Retina (tissue), 1 donor: ENCODE results near the gene ZNF24.
A peak's percentile ranks its signal among the peaks of the same experiment; 100 is the strongest.

Experiments
- DNase-seq: peaks from one replicate; pipeline ENCODE4 v3.0.0-alpha.2; 2016

Gene ZNF24

DNA sequence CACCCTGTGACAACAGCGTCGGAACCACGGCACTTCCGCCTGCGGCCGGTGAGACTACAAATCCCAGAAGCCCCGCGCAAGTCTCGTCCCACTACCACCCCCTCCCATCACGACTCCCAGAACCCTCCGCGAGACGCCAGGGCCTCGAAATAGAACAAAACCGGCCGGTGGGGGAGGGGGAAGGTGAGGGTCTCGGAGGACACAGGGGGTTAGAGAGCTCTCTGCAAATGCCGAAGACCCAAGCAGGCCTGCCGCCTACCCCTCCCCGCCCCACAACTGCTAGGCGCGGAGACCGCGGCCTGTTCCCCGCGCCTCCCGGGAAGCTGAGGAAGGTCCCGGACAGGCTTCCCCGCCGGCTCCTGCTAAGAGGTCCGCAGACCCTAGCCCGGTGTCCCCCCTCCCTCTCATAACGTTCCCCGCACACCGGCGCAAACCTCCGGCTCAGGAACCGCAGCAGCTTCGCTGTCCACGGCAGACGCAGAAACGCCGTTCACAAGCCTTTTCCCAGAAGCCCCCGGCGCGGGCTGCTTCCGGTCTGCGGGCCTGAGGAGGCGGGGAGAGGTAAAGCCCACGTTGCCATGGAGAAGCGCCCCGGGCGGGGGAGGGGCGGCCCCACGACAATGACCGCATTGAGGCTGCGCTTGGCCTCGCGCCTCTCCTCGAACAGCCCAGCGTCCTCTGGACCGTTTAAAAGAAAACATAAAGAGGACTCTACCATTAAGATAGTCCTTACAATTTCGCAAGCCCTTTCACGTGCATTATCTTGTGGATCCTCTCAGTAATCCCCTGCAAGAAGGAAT is at the start of gene ZNF24:
TSS of gene ZNF24 (minus strand) at position 485 of the 800 bp plus-strand sequence. CDS start 3,770 bp downstream, outside the sequence.
- DNase-seq: peak; percentile 98

- no peak for DNase-seq
Measured at GRCh38 chr18:35393716-35394115, 49.5 kb upstream of the ZNF24 start.

- no peak for DNase-seq
Measured at GRCh38 chr18:35392375-35392774, 48.2 kb upstream of the ZNF24 start.

DNA sequence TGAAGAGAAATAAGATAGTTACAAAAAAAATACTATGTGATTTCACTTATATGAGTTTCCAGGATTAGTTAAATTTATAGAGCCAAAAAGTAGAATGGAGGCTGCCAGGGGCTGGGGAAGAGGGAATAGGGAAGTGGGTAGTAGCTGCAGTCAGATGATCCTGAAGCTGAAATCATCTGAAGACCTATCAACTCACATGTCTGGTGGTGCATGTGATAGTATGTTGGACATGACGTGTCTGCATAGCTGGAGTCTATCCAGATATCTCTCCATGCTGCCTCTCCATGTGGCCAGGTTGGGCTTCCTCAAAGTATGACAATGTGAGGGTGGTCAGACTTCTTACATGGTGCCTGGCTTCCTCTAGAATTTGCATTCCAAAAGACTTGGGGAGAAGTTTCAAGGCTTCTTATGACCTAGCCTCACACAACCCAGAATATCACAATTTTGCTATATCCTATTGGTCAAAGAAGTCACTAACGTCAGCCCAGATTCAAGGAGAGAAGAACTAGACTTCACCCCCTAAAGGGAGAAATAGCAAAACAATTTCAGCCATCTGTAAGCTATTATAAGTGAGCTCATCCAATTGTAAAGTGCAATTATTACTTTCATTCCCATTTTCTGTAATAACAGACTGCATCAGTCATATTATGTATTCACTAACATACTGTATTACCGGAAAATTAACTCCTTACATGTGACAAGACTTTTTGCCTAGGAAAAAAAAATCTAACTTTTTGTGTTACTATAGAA is 46.9 kb upstream of the ZNF24 start:
- no peak for DNase-seq

GRCh38 chr18:35389095-35389618 is 44.9 kb upstream of the ZNF24 start:
- DNase-seq: no peak

- DNase-seq: no peak
Measured at GRCh38 chr18:35387152-35387571, 42.9 kb upstream of the ZNF24 start.

DNA sequence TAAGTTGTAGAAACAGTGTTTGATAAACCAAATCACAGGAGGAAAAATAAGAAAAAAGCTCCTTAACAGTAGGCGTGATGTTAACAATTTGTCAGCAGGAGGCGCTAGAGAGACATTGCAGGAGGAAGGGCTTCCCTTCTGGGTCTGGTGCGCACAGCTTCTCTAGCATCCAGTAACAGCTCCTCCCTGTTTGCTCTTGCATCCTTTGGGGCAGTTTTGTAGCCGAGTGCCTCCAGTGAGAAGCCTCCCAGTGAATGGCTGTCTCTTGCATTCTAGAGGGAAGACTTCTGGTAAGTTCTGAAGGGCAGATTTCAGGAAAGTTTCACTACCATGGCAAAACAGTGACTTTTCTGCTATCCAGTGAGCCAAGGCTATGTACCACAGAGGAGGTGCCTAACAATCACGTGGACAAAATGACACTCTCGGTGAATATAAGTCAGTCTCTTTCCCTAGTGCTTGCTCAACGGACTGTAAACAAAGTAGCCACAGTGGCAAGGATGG is 42.4 kb upstream of the ZNF24 start:
- peak; percentile 55 for DNase-seq

GRCh38 chr18:35383136-35383535 is 38.9 kb upstream of the ZNF24 start:
- no peak for DNase-seq

DNA sequence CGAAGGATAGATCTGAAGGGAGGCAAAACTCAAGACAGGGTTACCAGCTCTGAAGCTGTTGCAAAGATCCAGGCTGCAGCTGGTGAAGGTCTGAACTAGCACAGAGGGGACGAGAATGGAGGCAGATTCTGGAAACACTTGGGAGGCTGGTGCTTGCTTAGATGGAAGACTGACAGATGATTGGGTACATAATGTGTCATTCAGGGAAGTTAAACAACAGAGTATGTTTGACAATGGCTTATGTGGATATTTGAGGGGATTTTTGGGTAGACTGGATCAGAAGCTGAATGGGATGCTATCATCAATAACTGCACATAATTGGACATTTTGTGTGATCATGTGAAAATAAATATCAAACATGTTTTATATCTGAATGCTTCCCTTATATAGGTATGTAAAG is 35.2 kb upstream of the ZNF24 start:
- no peak for DNase-seq

DNA sequence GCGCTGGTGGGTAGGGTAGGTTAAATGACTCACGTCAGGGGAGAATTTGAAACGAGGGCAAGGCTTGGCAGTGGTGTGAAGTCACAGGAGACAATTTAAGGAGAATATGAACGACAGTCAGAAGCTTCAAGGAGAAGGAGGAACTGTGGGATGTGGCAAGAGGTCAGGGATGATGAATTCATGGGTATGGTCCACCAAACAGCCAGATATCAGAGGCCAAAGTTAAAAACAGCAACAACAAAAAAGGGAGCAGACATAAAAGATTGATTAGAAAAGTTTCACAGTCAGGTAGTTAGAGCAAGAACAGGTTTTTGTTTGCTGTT is 34.3 kb upstream of the ZNF24 start:
- no peak for DNase-seq

GRCh38 chr18:35377875-35378573 is 33.8 kb upstream of the ZNF24 start:
- DNase-seq: peak; percentile 8

GRCh38 chr18:35376742-35377695 is 32.8 kb upstream of the ZNF24 start, which contains the start of gene ZNF396:
ZNF396 (minus strand) TSS chr18:35377337; CDS start chr18:35374292, 3,045 bp downstream.
- DNase-seq: peak; percentile 90

DNA sequence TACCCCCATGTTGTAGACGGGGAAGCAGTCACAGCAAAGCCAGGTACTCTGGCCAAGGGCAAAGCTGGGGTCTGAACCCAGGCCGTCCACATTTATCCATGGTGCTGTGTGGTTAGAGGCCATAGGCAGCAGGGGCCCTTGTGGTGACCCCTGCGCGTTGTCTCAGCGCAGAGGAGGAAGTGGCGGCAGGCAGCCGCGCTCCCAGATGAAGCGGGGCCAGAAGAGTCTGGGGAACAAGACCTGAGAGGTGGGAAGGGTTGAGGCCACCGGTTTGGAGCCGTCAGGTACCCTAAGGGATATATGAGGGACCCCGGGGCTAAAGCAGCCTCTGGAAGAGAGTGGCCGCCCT is 32.1 kb upstream of the ZNF24 start:
- DNase-seq: no peak

- no peak for DNase-seq
Measured at GRCh38 chr18:35374708-35375107, 30.5 kb upstream of the ZNF24 start.

DNA sequence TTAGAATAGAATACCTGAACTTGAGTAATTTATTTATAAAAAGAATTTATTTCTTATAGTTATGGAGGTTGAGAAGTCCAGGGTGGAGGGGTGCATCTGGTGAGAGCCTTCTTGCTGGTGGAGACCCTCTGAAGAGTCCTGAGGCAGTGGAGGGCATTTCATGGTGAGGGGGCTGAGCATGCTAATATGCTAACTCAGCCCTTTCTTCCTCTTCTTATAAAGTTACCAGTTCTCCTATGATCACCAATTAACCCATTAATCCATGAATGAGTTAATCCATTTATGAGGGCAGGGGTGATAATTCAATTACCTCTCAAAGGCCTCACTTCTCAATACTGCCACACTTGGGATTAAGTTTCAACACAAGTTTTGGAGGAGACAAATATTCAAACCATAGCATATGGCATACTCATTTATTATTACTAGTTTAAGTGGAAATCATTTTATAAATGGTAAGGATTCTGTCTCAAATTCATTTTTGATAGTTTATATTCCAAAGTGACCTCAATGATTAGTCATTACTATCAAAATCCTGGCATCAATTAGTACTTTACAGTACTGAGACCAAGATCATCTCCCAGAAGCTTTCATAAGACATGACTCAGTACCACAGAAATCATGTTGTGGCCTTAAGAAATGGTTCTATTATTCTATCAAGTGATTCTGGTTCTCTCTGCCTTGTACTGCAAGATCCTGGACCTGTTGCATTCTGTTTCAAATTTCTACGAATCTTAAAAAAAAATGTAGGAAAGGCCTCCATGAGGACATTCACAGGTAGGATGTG is 27.4 kb upstream of the ZNF24 start:
- DNase-seq: no peak

DNA sequence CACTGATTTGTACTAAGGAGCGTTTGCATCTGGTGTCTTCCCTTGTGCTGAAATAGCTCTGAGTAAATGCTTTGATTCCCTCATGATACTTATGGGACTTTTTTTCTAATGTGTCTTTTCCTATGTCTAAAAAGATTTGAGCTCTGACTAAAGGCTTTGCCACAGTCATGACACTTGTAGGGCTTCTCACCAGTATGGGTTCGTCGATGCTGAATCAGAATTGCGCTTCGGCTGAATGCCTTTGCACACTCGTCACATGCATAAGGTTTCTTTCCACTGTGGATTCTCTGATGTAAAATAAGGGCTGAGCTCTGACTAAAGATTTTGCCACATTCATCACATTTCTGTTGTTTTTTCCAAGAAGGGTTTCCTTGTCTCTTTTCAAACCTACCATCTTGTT is 24.9 kb upstream of the ZNF24 start:
- DNase-seq: no peak

DNA sequence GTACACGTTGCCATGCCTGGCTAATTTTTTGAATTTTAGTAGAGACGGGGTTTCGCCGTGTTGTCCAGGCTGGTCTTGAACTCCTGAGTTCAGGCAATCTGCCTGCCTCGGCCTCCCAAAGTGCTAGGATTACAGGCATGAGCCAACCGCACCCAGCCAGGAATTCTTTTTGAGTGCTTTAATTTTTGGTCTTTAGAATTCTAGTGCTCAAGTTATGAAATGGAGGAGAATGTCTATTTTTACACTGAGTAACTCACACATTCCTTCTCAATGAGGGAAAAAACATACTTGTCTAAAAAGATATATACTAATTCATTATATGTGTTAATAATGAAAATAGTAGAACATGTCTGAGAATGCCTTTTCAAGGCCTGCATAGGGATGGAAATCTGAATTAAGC is 24.4 kb upstream of the ZNF24 start:
- no peak for DNase-seq

GRCh38 chr18:35362531-35362930 is 18.3 kb upstream of the ZNF24 start:
- DNase-seq: no peak

DNA sequence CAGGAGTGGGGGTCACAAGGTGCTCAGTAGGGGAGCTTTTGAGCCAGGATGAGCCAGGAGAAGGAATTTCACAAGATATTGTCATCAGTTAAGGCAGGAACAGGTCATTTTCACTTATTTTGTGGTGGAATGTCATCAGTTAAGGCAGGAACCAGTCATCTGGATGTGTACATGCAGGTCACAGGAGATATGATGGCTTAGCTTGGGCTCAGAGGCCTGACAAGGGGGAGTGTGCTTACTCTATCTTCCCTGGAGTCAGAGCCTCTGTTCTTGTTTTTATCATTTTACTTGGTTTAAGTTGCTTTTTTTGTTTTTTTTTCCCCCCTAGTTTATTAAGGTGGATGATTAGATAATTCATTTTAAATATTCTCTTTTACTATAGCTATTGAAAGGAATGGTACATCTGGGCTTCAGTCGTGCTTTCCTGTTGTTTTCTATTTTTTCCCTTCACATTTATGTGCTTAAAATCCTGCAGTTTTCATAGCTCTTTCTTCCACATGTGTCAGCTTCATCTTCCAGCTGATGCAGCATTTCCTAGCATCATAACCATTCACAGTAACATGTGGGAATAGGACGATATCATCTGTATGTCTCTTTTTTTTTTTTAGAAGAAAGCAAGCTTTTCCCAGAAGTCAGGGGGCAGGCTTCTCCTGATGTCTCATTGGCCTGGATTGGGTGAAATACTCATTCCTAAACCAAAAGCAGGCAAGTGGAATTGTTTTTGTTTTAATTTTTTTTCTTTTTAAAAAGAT is 17.5 kb upstream of the ZNF24 start:
- DNase-seq: no peak

- DNase-seq: peak; percentile 78
Measured at GRCh38 chr18:35355140-35355618, 11.0 kb upstream of the ZNF24 start.
